Sigmoid colon (tissue), 7 donors: ENCODE data around the gene HDLBP. TPM values are rescaled to one million over a fixed set of nuclear protein-coding genes. Genes with fewer than 3 reads are reported as not detected.

Experiments used
- DNase-seq: peaks from one replicate; pipeline ENCODE4 v3.0.0-alpha.2; 2019
- H3K27ac ChIP-seq, 4 donors: fragments of 200-600 bp; sonication (generic); one replicate each; pipeline ENCODE4 v1.5.1; 2016 to 2019; ENCODE audit warnings: mild to moderate bottlenecking in 1 of 4
- H3K27me3 ChIP-seq, 3 donors: fragments of 200-600 bp; sonication (generic); one replicate each; pipeline ENCODE4 v1.5.1; 2019; ENCODE audit warnings: mild to moderate bottlenecking in 1 of 3
- H3K36me3 ChIP-seq, 4 donors: fragments of 200-600 bp; sonication (generic); one replicate each; pipeline ENCODE4 v1.5.1; 2016 to 2019
- H3K4me1 ChIP-seq, 4 donors: fragments of 200-600 bp; sonication (generic); one replicate each; pipeline ENCODE4 v1.5.1; 2017 to 2019
- H3K4me3 ChIP-seq, 4 donors: fragments of 200-600 bp; sonication (generic); one replicate each; pipeline ENCODE4 v1.5.1; 2017 to 2019; ENCODE audit warnings: mild to moderate bottlenecking in 2 of 4, moderate library complexity in 1 of 4
- H3K9me3 ChIP-seq, 4 donors: fragments of 200-600 bp in 3 of 4; sonication (generic) in 3 of 4; one replicate each; pipeline versions ENCODE4 v1.5.1 to v1.6.1; 2013 to 2019
- EP300 ChIP-seq, 4 donors: sonication (generic); formaldehyde crosslinking; IDR thresholded peaks; one replicate each; pipeline ENCODE4 v1.6.1; 2017; ENCODE audit warnings: antibody characterized with exemption in 4 of 4
- POLR2A ChIP-seq, 2 donors: fragments of 450-650 bp; IDR thresholded peaks; one replicate each; pipeline ENCODE4 v1.6.1; 2016; ENCODE audit warnings: antibody characterized with exemption in 2 of 2, mild to moderate bottlenecking in 2 of 2, moderate library complexity in 2 of 2
- POLR2AphosphoS5 ChIP-seq, 4 donors: sonication (generic); formaldehyde crosslinking; IDR thresholded peaks; one replicate each; pipeline ENCODE4 v1.6.1; 2017; ENCODE audit warnings: antibody characterized with exemption in 4 of 4
- whole genome bisulfite sequencing, 2 donors: extraction: QIAGEN DNeasy Blood & Tissue Kit; methylation state at CpG; one replicate each; pipeline ENCODE4 v1.1.7; 2013; 5-methylcytosine and 5-hydroxymethylcytosine counted together
- intact Hi-C: fragments of 100-400 bp; cut with DNase I; formaldehyde crosslinking; loops from one replicate; pipeline ENCODE4 v1.15.1; 2023
- polyA plus RNA-seq, 3 donors: library from polyadenylated mRNA; stranded (reverse); fragments of 200-250 nt; gene quantifications; one replicate each; pipeline ENCODE4 v1.2.3, GENCODE V29; 2013
- total RNA-seq, 4 donors: library from RNA; depleted of rRNA; stranded (reverse); fragments of >200 nt; gene quantifications; one replicate each; pipeline ENCODE4 v1.1.0, GENCODE V29; 2016
- TF ChIP-seq, protein P1 (sequence below), 4 experiments: fragments of 450-650 bp in 3 of 4; fragments of 200-600 bp in 1 of 4; IDR thresholded peaks; one replicate each; pipeline ENCODE4 v1.5.1; 2016 to 2019; ENCODE audit warnings: antibody characterized with exemption in 4 of 4, mild to moderate bottlenecking in 3 of 4, moderate library complexity in 2 of 4
- donor health status: healthy with polysubstance abuse.
- donor health status: Bipolar disorder and iron deficiency.
- donor health status: healthy.

HDLBP gene
- total and polyA plus RNA-seq, 7 donors = 115 to 281 (median 201) TPM

DNA sequence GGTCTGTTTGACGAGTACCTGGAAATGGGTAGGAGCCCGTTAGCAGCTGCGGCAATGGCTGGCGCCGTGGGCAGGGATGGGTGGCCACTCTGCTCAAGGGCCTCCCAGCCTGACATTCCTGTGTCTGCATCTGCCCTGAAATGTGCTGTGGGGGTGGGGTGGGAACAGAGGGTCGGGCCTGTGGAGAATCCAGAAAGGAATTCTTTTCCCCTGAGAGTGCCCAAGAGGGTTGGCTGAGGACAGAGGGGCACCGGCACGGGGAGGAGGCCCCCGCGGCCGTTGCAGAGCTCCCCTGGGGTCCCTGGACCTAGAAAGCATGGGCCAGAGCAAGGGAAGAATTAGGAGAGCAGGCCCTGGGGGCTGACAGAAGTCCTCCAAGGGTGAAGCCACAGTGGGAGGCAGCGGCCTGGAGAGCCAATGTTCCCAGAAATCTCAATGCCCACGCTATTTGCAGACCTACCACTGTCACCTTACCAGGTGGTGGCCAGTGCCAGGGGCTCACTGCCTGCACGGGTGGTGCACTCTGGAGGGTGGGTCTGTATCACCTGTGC, 99.2 kb downstream of the HDLBP start:
- intact Hi-C loops = loop anchor here (5.0 kb wide), 1 partner anchor 101 kb away; the partner anchor contains the start of genes HDLBP and SEPTIN2
- H3K36me3 ChIP-seq = no peaks in the 10 kb centered on the region
- WGBS, 2 donors = 57 to 63% methylated on average over 14 of the region's 14 CpGs
- H3K4me3 ChIP-seq = no peak overlapping the region
- no peaks in the 10 kb centered on the region for H3K27me3 ChIP-seq
- H3K27ac ChIP-seq = no peak overlapping the region
- TF ChIP-seq EP300 (IDR thresholded peaks at IDR 0.05) = no peak
- TF ChIP-seq POLR2A (IDR thresholded peaks at IDR 0.05) = no peak
- TF ChIP-seq POLR2AphosphoS5 (IDR thresholded peaks at IDR 0.05) = no peak
- DNase-seq = no peak
- no peaks in the 10 kb centered on the region for H3K9me3 ChIP-seq
- peaks cover 0 to 18% (median 11%) of the 10 kb centered on the region in 4 donors for H3K4me1 ChIP-seq

DNA sequence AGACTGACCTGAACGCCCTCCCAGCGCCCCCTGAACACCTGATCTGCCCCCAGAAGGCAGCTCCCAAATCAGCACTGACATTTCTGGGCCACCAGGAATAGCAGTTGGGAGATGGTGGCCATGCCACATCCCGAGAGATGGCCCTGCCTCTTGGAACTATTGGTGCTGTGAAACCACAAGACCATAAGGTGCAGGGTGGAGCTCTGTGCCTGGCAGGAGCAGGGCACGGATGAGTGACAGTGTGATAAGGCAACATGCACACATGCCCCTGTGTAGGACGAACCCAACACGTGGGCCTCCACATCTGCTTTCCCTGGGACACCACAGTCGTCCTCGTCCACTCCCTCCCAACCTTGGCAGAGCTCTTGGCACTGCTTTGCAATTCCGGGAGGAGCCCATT, 100.1 kb downstream of the HDLBP start:
- TF ChIP-seq POLR2A (IDR thresholded peaks at IDR 0.05) = no peak
- TF ChIP-seq POLR2AphosphoS5 (IDR thresholded peaks at IDR 0.05) = no peak
- TF ChIP-seq EP300 (IDR thresholded peaks at IDR 0.05) = no peak
- TF ChIP-seq, protein P1, sequence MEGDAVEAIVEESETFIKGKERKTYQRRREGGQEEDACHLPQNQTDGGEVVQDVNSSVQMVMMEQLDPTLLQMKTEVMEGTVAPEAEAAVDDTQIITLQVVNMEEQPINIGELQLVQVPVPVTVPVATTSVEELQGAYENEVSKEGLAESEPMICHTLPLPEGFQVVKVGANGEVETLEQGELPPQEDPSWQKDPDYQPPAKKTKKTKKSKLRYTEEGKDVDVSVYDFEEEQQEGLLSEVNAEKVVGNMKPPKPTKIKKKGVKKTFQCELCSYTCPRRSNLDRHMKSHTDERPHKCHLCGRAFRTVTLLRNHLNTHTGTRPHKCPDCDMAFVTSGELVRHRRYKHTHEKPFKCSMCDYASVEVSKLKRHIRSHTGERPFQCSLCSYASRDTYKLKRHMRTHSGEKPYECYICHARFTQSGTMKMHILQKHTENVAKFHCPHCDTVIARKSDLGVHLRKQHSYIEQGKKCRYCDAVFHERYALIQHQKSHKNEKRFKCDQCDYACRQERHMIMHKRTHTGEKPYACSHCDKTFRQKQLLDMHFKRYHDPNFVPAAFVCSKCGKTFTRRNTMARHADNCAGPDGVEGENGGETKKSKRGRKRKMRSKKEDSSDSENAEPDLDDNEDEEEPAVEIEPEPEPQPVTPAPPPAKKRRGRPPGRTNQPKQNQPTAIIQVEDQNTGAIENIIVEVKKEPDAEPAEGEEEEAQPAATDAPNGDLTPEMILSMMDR (IDR thresholded peaks at IDR 0.05) = no peak
- intact Hi-C loops = loop anchor here (5.0 kb wide), 1 partner anchor 102 kb away; the partner anchor contains the start of genes HDLBP and SEPTIN2

GRCh38 chr2:241214766-241215165, 100.7 kb downstream of the HDLBP start:
- 81 to 87% methylated on average over 12 of the region's 12 CpGs for whole genome bisulfite sequencing, 2 donors

More for the DNA sequence above, 100.1 kb downstream of the HDLBP start:
- Histone ChIP-seq H3K4me1 (peaks cover 0 to 18% (median 11%) of the 10 kb centered on the region in 4 donors), H3K36me3 (no peaks in the 10 kb centered on the region), H3K27ac (no peak overlapping the region), H3K9me3 (no peaks in the 10 kb centered on the region), H3K27me3 (no peaks in the 10 kb centered on the region), H3K4me3 (no peak overlapping the region)
- 31 to 65% methylated on average over 9 of the region's 9 CpGs for WGBS, 2 donors
- no peak for DNase-seq

GRCh38 chr2:241214209-241214608, 101.3 kb downstream of the HDLBP start:
- intact Hi-C loops = no loop called here

More at GRCh38 chr2:241214766-241215165, 100.7 kb downstream of the HDLBP start:
- Histone ChIP-seq H3K4me3 (no peak overlapping the region), H3K36me3 (no peaks in the 10 kb centered on the region), H3K9me3 (no peaks in the 10 kb centered on the region), H3K27me3 (no peaks in the 10 kb centered on the region), H3K4me1 (peaks cover 0 to 18% (median 11%) of the 10 kb centered on the region in 4 donors), H3K27ac (no peak overlapping the region)
- DNase-seq = no peak
- TF ChIP-seq POLR2A (IDR thresholded peaks at IDR 0.05) (no peak), POLR2AphosphoS5 (IDR thresholded peaks at IDR 0.05) (no peak), EP300 (IDR thresholded peaks at IDR 0.05) (no peak)
- TF ChIP-seq, protein P1 (IDR thresholded peaks at IDR 0.05) = no peak
- intact Hi-C loops = loop anchor here (5.0 kb wide), 1 partner anchor 103 kb away; the partner anchor contains the start of genes HDLBP and SEPTIN2

GRCh38 chr2:241213567-241213966, 101.9 kb downstream of the HDLBP start:
- Histone ChIP-seq H3K27ac (no peak overlapping the region), H3K36me3 (no peaks in the 10 kb centered on the region), H3K27me3 (no peaks in the 10 kb centered on the region), H3K4me3 (no peak overlapping the region), H3K9me3 (no peaks in the 10 kb centered on the region), H3K4me1 (peaks cover 0 to 10% (median 5%) of the 10 kb centered on the region in 4 donors)
- WGBS, 2 donors = 79 to 80% methylated on average over 7 of the region's 7 CpGs
- TF ChIP-seq POLR2A (IDR thresholded peaks at IDR 0.05) (no peak), EP300 (IDR thresholded peaks at IDR 0.05) (no peak), POLR2AphosphoS5 (IDR thresholded peaks at IDR 0.05) (no peak)
- TF ChIP-seq, protein P1 (IDR thresholded peaks at IDR 0.05) = no peak
- intact Hi-C loops = no loop called here
- no peak for DNase-seq

More at GRCh38 chr2:241214209-241214608, 101.3 kb downstream of the HDLBP start:
- peaks cover 0 to 17% (median 11%) of the 10 kb centered on the region in 4 donors for H3K4me1 ChIP-seq
- no peaks in the 10 kb centered on the region for H3K36me3 ChIP-seq
- H3K27ac ChIP-seq = no peak overlapping the region
- 67% methylated on average over 10 of the region's 10 CpGs for WGBS, 2 donors
- DNase-seq = no peak
- TF ChIP-seq, protein P1 (IDR thresholded peaks at IDR 0.05) = no peak
- TF ChIP-seq EP300 (IDR thresholded peaks at IDR 0.05) (no peak), POLR2AphosphoS5 (IDR thresholded peaks at IDR 0.05) (no peak), POLR2A (IDR thresholded peaks at IDR 0.05) (no peak)
- no peaks in the 10 kb centered on the region for H3K9me3 ChIP-seq
- H3K27me3 ChIP-seq = no peaks in the 10 kb centered on the region
- no peak overlapping the region for H3K4me3 ChIP-seq
